ENCODE data around the gene NR2C2. TPM values are rescaled to one million over a fixed set of nuclear protein-coding genes. Genes with fewer than 3 reads are reported as not detected.

The NR2C2 gene
- total RNA-seq, 2 experiments from 2014 or later: 35.9 to 62.1 TPM

GRCh38 chr3:15071699-15072098, 124.3 kb downstream of the NR2C2 start:
- TF ChIP-seq, protein P1, sequence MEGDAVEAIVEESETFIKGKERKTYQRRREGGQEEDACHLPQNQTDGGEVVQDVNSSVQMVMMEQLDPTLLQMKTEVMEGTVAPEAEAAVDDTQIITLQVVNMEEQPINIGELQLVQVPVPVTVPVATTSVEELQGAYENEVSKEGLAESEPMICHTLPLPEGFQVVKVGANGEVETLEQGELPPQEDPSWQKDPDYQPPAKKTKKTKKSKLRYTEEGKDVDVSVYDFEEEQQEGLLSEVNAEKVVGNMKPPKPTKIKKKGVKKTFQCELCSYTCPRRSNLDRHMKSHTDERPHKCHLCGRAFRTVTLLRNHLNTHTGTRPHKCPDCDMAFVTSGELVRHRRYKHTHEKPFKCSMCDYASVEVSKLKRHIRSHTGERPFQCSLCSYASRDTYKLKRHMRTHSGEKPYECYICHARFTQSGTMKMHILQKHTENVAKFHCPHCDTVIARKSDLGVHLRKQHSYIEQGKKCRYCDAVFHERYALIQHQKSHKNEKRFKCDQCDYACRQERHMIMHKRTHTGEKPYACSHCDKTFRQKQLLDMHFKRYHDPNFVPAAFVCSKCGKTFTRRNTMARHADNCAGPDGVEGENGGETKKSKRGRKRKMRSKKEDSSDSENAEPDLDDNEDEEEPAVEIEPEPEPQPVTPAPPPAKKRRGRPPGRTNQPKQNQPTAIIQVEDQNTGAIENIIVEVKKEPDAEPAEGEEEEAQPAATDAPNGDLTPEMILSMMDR (conservative IDR thresholded peaks at IDR 0.05; ENCODE audit: low read length): no peak
- no peak for TF ChIP-seq EZH2phosphoT487 (IDR thresholded peaks at IDR 0.05; ENCODE audit: borderline replicate concordance, low read depth, low read length)
- no peaks in the 10 kb centered on the region for H4K20me1 ChIP-seq (ENCODE audit: insufficient read depth, low read length)
- no peak overlapping the region for H3K27ac ChIP-seq (ENCODE audit: low read depth, low read length, poor library complexity, severe bottlenecking)
- ChIA-PET CTCF (ENCODE audit: unreplicated experiment) (no interaction called here), POLR2A (interaction anchor here (1.2 to 1.6 kb wide), 2 partner anchors 9 to 22 kb away, joined by 3 to 6 read pairs; no protein-coding TSS in a partner anchor)
- H3K4me3 ChIP-seq (ENCODE audit: low read depth, low read length, poor library complexity, severe bottlenecking): no peak overlapping the region
- no peak overlapping the region for H2AFZ ChIP-seq (ENCODE audit: low read length)
- no peaks in the 10 kb centered on the region for H3K9me3 ChIP-seq (ENCODE audit: low read length)
- intact Hi-C loops (cut with micrococcal nuclease; ENCODE audit: unreplicated experiment): no loop called here
- H3K4me2 ChIP-seq (ENCODE audit: low read length): no peak overlapping the region
- no peak for DNase-seq (ENCODE audit: low spot score)
- no peaks in the 10 kb centered on the region for H3K4me1 ChIP-seq (ENCODE audit: insufficient read depth, low read length, poor library complexity, severe bottlenecking)
- H3K79me2 ChIP-seq (ENCODE audit: insufficient read depth, low read depth, low read length): no peaks in the 10 kb centered on the region
- H3K36me3 ChIP-seq (ENCODE audit: insufficient read depth, low read length): peaks cover 62% of the 10 kb centered on the region
- no TSS peak for BruUV-seq (replicated peaks)
- H3K9me2 ChIP-seq (ENCODE audit: insufficient read depth, low read length): no peaks in the 10 kb centered on the region

- intact Hi-C loops (cut with micrococcal nuclease; ENCODE audit: unreplicated experiment): no loop called here
- Histone ChIP-seq H3K79me2 (ENCODE audit: insufficient read depth, low read depth, low read length) (no peaks in the 10 kb centered on the region), H3K4me3 (ENCODE audit: low read depth, low read length, poor library complexity, severe bottlenecking) (no peak overlapping the region), H3K9me2 (ENCODE audit: insufficient read depth, low read length) (no peaks in the 10 kb centered on the region), H4K20me1 (ENCODE audit: insufficient read depth, low read length) (no peaks in the 10 kb centered on the region), H3K4me1 (ENCODE audit: insufficient read depth, low read length, poor library complexity, severe bottlenecking) (no peaks in the 10 kb centered on the region), H3K9me3 (ENCODE audit: low read length) (no peaks in the 10 kb centered on the region), H3K27ac (ENCODE audit: low read depth, low read length, poor library complexity, severe bottlenecking) (no peak overlapping the region), H3K4me2 (ENCODE audit: low read length) (no peak overlapping the region), H2AFZ (ENCODE audit: low read length) (no peak overlapping the region), H3K36me3 (ENCODE audit: insufficient read depth, low read length) (peaks cover 87% of the 10 kb centered on the region)
- ChIA-PET CTCF (ENCODE audit: unreplicated experiment) (no interaction called here), POLR2A (no interaction called here)
- BruUV-seq (replicated peaks): no TSS peak
- DNase-seq (ENCODE audit: low spot score): no peak
- no peak for TF ChIP-seq EZH2phosphoT487 (IDR thresholded peaks at IDR 0.05; ENCODE audit: borderline replicate concordance, low read depth, low read length)
- TF ChIP-seq, protein P1 (conservative IDR thresholded peaks at IDR 0.05; ENCODE audit: low read length): no peak
These were observed 127.1 kb downstream of the NR2C2 start for GRCh38 chr3:15074500-15074899.

- Histone ChIP-seq H4K20me1 (ENCODE audit: insufficient read depth, low read length) (no peaks in the 10 kb centered on the region), H3K36me3 (ENCODE audit: insufficient read depth, low read length) (peaks cover 94% of the 10 kb centered on the region), H3K4me3 (ENCODE audit: low read depth, low read length, poor library complexity, severe bottlenecking) (no peak overlapping the region), H3K9me3 (ENCODE audit: low read length) (no peaks in the 10 kb centered on the region), H3K27ac (ENCODE audit: low read depth, low read length, poor library complexity, severe bottlenecking) (no peak overlapping the region), H3K4me2 (ENCODE audit: low read length) (no peak overlapping the region), H3K4me1 (ENCODE audit: insufficient read depth, low read length, poor library complexity, severe bottlenecking) (no peaks in the 10 kb centered on the region), H3K9me2 (ENCODE audit: insufficient read depth, low read length) (no peaks in the 10 kb centered on the region), H2AFZ (ENCODE audit: low read length) (no peak overlapping the region), H3K79me2 (ENCODE audit: insufficient read depth, low read depth, low read length) (no peaks in the 10 kb centered on the region)
- ChIA-PET POLR2A (interaction anchor here (1.1 to 1.7 kb wide), 2 partner anchors 10 to 14 kb away, joined by 4 to 5 read pairs; partner anchors contain the start of gene MRPS25), CTCF (ENCODE audit: unreplicated experiment) (no interaction called here)
- BruUV-seq (replicated peaks): no TSS peak
- no peak for DNase-seq (ENCODE audit: low spot score)
- intact Hi-C loops (cut with micrococcal nuclease; ENCODE audit: unreplicated experiment): no loop called here
- no peak for TF ChIP-seq EZH2phosphoT487 (IDR thresholded peaks at IDR 0.05; ENCODE audit: borderline replicate concordance, low read depth, low read length)
- TF ChIP-seq, protein P1 (conservative IDR thresholded peaks at IDR 0.05; ENCODE audit: low read length): no peak
These were observed 131.7 kb downstream of the NR2C2 start for GRCh38 chr3:15079091-15079490.

Measured in OCI-LY7 (cell line).